HG02870 (cell line): Measurements from ENCODE around the gene LSM4.

Source experiments
- ATAC-seq: cut with Tn5 transposase; IDR thresholded peaks from one replicate; pipeline ENCODE4 v1.9.1; 2021; ENCODE audit warnings: mild to moderate bottlenecking, moderate library complexity; ENCODE audit not compliant: unreplicated experiment

Gene LSM4

DNA sequence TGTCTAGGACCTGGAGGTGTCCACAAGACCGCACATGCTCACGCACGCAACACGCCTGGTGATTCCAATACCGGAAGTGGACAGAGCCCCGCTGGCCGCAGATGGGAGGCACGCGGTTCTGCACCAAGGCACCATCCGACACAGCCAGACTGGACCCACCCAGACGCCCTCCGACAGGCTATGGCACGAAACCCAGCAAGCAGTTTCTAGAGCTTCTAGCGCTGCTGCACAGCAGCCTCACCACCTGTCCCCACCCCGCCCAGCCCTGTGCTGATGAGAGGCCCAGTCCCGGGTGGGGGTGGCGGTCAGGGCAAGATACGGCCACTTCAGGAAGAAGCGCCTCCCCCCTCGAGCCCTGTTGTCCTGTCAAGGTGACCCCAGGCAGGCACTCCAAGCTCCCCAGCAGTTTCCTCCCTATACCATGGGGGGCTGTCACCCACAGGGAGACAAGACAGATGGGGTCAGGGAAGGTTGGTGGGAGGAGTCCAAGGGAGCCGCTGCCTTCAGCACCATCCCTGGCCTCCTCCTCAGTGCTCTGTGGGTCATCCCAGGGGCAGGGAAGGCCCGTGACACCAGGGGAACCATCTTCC is 11.3 kb downstream of the LSM4 start:
- no peak for ATAC-seq

DNA sequence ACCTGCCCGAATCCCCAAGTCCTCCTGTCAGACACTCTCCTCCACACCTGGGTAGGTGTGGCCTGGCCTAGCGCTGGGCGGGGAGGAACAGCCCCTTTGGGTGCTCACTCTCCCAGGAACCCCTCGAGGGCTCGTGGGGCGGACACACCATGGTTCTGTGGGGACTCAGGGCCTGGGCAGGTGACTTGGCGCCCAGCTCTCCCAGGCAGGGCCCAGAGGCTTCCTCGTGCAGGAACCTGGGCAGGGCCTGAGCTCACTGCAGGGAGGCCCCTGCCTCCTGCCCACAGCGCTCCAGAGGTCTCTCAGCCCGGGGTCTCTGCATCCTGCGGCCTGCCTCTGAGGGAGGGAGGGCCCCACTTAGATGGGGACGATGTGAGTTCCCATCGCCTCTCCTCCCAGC is 11.9 kb downstream of the LSM4 start:
- ATAC-seq = no peak

DNA sequence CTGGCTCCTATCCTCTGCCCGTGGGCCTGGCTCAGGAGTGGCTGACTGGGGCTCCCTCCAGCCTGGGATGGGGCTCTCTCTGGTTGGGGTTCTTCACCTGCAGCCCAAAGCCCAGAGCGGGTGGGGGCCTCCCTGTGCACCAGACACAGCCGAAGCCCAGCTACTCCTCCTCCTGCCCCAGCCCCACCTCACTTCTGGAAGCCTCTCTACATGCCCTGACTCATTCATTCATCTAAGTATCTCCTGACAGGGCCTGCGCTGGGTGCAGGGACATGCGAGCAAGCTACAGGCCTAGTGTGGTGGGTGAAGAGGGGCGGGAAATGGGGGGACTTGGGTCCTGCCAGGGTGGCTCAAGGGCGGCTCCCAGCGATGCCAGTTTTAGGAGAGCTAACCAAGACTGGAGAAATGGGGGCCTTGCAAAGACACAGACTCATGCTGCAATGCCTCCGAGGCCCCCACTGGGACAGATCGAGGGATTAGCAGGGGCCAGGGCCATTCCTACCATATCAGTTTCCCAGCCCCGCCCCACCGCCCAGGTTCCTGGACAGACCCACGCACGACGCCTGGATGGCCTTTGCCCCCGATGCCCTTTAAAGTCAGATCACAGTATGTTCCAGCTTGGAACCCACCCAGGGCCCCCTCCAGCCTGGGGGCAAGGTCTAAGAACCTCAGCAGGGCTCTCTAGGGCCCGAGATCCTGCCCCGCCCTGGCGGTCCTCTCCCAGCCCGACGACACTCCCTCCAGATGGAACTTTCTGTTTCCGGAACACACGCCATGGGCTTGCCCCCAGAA is 12.6 kb downstream of the LSM4 start:
- no peak for ATAC-seq

GRCh38 chr19:18309525-18310064 is 13.3 kb downstream of the LSM4 start:
- no peak for ATAC-seq

DNA sequence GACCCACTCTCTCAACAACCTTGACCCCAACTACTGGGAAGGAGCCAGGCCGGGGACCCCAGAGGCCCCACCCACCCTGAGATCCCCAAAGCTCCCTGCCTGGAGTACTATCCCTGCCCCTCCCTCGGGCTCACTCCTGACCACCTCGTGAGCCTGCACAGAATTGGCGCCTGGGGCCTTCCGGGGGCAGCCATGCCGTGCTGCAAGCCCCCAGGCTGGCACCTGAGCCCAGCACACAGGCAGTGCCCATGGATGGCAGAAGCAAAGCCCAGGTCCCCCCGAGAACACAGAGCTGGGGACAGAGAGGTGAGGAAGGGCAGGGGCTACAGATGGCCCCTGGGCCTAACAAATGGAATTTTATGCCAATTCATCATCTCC is 13.9 kb downstream of the LSM4 start:
- ATAC-seq = no peak

DNA sequence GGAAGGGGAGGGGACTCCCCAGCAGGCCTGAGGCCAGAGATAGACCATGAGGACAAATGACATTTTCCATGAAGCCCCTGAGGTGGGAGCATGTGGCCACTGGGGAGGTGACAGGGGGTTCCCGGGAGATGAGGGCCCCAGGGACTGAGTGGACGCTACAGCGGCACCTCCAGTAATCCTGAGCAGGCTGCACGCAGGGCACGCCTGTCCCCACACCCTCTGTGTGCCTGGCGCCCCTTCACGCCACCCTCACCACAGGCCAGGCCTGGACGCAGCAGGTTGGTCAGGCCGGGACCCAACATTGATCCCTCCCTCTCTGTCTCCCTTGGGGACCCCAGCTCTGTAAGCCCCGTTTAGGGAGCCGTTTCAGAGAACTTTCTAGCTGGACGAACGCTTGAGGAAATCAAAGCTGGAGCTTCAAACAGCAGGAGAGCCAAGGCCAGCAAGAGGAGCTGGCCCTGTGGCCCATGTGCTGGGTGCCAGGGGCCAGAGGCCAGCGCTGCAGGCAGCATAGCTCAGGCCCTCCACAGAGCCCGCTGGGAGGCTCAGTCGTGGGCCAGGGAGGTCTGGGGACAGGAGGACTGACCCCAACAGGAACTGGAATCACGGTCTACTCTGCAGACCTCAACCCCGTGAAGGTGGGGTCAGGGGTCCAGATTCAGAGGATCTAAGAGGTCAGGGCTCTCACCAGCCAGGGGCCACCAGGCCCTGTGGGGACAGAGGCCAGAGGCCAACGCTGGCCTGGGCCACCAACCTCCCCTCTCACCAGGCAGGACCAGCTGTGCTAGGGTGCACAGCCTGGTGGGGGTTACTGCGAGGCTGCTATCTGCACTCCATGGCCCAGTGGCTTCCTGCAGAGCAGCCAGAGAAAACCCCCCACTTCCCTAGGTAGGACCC is 14.6 kb downstream of the LSM4 start:
- ATAC-seq = no peak

- no peak for ATAC-seq
These were observed 15.6 kb downstream of the LSM4 start for GRCh38 chr19:18307271-18307681.

DNA sequence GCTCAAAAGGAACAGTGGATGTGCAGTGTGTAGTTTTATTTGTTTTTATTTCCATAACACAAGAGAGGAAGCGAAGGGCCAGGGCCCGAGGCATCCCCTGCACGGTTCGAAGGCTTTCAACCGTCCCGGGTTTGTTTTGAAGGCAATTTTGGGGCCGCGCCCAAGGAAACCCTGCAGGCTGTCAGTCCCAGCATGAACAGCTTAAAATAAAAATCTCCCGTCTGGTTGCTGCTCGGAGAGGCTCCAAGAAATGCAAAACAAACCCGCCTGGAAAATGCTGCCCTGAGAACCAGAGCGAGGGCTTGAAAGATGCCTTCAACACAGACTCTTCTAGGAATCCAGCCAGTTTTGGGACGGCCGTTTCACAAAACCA is 16.0 kb downstream of the LSM4 start:
- ATAC-seq = no peak

DNA sequence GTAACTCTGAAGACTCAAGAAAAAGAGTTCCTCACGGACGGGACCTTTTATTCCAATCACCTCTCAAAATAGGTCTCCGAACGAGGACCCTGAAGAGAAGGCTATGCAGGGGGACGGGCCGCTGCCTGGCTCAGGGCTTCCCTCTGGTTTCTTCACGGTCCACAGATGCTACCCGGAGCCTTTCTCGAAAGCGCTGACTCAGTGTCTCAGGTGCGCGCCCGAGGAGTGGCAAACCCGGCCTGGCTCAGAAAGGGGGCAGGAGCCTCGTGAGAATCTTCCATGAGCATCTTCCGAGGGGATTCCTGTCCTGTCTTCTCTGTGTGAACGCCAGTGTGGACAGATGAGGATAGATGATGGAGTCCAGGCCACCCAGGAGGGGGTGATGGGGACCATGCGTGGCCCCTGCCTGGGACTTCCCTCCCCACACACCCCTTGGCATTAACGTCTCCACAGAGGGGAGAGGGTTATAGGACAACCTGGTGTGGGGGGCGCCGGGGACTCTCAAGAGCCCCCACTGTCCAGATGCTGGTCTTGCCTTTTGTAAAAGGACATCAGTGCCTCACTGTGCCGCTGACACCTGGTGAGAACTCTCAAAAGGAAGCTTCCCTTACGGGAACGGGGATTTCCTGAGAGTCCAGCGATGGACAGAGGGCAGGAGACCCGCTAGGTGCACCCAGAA is 16.5 kb downstream of the LSM4 start:
- no peak for ATAC-seq

DNA sequence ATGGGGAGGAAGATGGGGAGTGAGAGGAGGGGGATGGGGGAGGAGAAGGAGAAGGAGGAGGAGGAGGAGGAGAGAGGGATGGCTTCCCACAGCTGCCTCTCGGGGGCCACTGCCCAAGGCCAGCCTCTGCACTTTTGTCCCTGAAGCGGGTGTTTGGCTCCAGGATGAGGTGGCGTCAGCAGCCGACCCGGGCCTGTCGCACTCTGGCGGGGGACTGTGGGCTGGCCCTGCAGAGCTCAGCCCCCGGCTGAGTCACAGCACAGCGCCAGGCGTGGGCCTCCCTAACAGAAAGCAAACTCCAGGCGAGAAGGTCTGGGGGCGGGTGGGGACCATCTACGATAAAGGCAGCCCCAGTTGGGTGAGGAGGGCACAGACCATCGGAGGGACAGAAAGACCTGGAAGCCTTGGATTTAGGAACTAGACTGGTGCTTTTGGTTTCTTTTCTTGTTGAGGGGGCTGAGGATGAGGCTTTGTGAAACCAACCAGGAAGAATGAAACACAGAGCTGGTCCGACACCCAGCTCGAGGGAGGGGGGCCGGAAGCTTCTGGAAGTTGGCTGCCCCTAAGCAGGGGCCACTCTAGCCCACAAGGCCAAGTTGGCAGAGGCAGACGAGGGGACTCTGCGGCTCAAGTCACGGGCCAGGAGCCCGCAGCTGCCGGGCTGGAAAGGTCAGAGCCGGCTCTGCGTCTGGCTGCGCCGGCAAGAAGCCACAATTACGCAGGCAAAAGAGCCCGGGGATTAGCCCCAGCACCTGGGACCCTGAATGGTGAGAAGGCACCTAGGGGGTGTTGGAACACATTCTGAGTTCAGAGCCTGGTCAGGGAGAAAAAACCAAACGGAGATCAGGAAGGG is 18.2 kb downstream of the LSM4 start:
- ATAC-seq = peak; percentile 38

- no peak for ATAC-seq
These were observed 18.7 kb downstream of the LSM4 start for GRCh38 chr19:18304208-18304457.

DNA sequence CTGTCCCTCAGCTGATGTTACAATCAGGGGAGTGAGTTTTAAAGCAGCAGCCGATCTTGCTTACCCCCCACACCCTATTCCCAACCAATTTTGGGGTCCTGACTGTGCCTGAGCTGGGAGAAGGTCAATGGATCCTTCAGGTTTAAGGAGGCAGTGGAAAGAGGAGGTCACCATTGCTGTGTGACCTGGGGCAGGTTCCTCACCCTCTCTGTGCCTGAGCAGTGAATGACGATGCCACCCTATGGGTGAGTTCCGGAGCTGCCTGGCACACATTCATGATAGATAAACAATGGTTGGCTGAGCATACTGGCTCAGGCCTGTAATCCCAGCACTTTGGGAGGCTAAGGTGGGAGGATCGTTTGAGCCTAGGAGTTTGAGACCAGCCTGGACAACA is 21.2 kb downstream of the LSM4 start:
- ATAC-seq = no peak

DNA sequence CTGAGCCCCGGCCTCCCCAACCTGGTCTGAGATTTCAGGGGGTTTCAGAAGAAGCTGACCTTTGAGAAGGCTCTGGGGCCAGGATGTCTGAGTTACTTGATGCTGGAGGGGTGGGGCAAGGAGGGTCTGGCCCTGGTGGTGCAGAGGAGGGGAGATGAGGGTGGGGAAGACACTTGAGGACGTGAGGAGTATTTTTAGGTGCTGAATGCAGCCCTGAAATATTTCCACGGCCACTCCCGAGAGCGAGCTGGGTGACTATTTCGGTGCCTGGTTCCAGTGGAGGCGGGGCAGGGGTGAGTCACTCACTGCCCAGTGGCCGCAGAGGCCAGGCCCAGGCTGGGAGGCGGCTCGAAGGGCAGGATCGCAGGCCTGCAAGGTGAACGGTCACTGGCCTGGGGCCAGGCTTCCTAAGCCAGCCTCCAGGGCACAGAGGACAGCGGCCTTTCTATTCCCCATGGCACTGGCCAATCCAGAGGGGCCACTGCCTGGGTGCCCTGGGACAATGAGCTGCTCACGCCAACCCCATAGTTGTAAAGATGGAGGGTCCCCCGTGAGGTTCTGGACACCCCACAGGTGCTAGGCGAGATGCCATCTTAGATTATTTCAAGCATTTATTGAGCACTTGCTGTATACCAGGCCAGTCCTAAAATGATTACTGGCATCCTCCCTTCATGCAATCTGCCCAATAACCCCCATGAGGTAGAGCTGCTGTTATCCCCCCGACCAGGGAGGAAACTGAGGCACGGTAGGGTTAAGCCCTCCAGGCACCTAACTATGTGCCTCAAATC is 21.8 kb downstream of the LSM4 start:
- no peak for ATAC-seq

DNA sequence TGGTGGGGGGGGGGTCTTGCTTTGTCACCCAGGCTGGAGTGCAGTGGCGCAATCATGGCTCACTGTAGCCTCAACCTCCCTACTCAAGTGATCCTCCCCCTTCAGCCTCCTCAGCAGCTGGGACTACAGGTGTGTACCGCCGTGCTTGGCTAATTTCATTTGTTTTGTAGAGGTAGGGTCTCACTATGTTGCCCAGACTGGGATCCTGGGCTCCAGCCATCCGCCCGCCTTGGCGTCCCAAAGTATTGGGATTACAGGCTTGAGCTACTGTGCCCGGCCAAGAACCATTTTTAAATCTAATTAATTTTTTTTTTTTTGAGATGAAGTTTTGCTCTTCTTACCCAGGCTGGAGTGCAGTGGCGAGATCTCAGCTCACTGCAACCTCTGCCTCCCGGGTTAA is 23.2 kb downstream of the LSM4 start:
- no peak for ATAC-seq

GRCh38 chr19:18298601-18299000 is 24.3 kb downstream of the LSM4 start:
- ATAC-seq = no peak

GRCh38 chr19:18297308-18297707 is 25.6 kb downstream of the LSM4 start:
- ATAC-seq = no peak

GRCh38 chr19:18295034-18295451 is 27.8 kb downstream of the LSM4 start:
- no peak for ATAC-seq

GRCh38 chr19:18294467-18294864 is 28.4 kb downstream of the LSM4 start:
- no peak for ATAC-seq

- no peak for ATAC-seq
These were observed 29.0 kb downstream of the LSM4 start for GRCh38 chr19:18293642-18294466.
